ENCODE results near the gene RUBCNL.

Gene RUBCNL

GRCh38 chr13:46341112-46341711, 45.8 kb downstream of the RUBCNL start:
- H3K9ac ChIP-seq (ENCODE audit: low read length): no peak overlapping the region
- peaks cover 85% of the 10 kb centered on the region for H4K20me1 ChIP-seq (ENCODE audit: insufficient read depth, low read length)
- H3K4me1 ChIP-seq (ENCODE audit: low read length): peaks cover 81% of the 10 kb centered on the region
- H3K4me2 ChIP-seq (ENCODE audit: low read length): peak overlapping the region; percentile 34
- TF ChIP-seq EZH2phosphoT487 (IDR thresholded peaks at IDR 0.05; ENCODE audit: low read depth) (no peak), CTCF (IDR thresholded peaks at IDR 0.05; ENCODE audit: low read depth, low read length) (no peak)
- peak overlapping the region; percentile 78 for H3K27ac ChIP-seq (ENCODE audit: low read length)
- peaks cover 62% of the 10 kb centered on the region for H3K79me2 ChIP-seq (ENCODE audit: low read length)
- peaks cover 91% of the 10 kb centered on the region for H3K36me3 ChIP-seq (replicated peaks; ENCODE audit: low read depth, low read length)
- no peak overlapping the region for H3K4me3 ChIP-seq (ENCODE audit: low read length)
- H3K27me3 ChIP-seq (ENCODE audit: low read depth, low read length): no peaks in the 10 kb centered on the region
- H2AFZ ChIP-seq (ENCODE audit: low read depth, low read length): no peak overlapping the region
- H3K9me3 ChIP-seq (ENCODE audit: insufficient read depth, low read length): peaks cover 4% of the 10 kb centered on the region; the same call in 1 of the 2 replicates

- H3K9ac ChIP-seq (ENCODE audit: low read length): no peak overlapping the region
These were observed 46.4 kb downstream of the RUBCNL start for GRCh38 chr13:46340631-46341111.

GRCh38 chr13:46340011-46340410, 47.0 kb downstream of the RUBCNL start:
- Histone ChIP-seq H3K4me1 (ENCODE audit: low read length) (peaks cover 81% of the 10 kb centered on the region), H3K27me3 (ENCODE audit: low read depth, low read length) (no peaks in the 10 kb centered on the region), H4K20me1 (ENCODE audit: insufficient read depth, low read length) (peaks cover 73% of the 10 kb centered on the region), H3K4me2 (ENCODE audit: low read length) (peak overlapping the region; percentile 34), H3K36me3 (replicated peaks; ENCODE audit: low read depth, low read length) (peaks cover 85% of the 10 kb centered on the region), H2AFZ (ENCODE audit: low read depth, low read length) (no peak overlapping the region), H3K9ac (ENCODE audit: low read length) (no peak overlapping the region), H3K79me2 (ENCODE audit: low read length) (peaks cover 51% of the 10 kb centered on the region), H3K27ac (ENCODE audit: low read length) (peak overlapping the region; percentile 78), H3K4me3 (ENCODE audit: low read length) (no peak overlapping the region), H3K9me3 (ENCODE audit: insufficient read depth, low read length) (peaks cover 4% of the 10 kb centered on the region; the same call in 1 of the 2 replicates)
- TF ChIP-seq EZH2phosphoT487 (IDR thresholded peaks at IDR 0.05; ENCODE audit: low read depth) (no peak), CTCF (IDR thresholded peaks at IDR 0.05; ENCODE audit: low read depth, low read length) (no peak)

More at GRCh38 chr13:46340631-46341111, 46.4 kb downstream of the RUBCNL start:
- Histone ChIP-seq H3K79me2 (ENCODE audit: low read length) (peaks cover 57% of the 10 kb centered on the region), H3K4me3 (ENCODE audit: low read length) (no peak overlapping the region), H3K27ac (ENCODE audit: low read length) (peak overlapping the region; percentile 78), H3K4me2 (ENCODE audit: low read length) (peak overlapping the region; percentile 34), H2AFZ (ENCODE audit: low read depth, low read length) (no peak overlapping the region), H4K20me1 (ENCODE audit: insufficient read depth, low read length) (peaks cover 79% of the 10 kb centered on the region), H3K4me1 (ENCODE audit: low read length) (peaks cover 79% of the 10 kb centered on the region), H3K27me3 (ENCODE audit: low read depth, low read length) (no peaks in the 10 kb centered on the region), H3K9me3 (ENCODE audit: insufficient read depth, low read length) (peaks cover 4% of the 10 kb centered on the region; the same call in 1 of the 2 replicates), H3K36me3 (replicated peaks; ENCODE audit: low read depth, low read length) (peaks cover 90% of the 10 kb centered on the region)
- TF ChIP-seq EZH2phosphoT487 (IDR thresholded peaks at IDR 0.05; ENCODE audit: low read depth): no peak
- TF ChIP-seq CTCF (IDR thresholded peaks at IDR 0.05; ENCODE audit: low read depth, low read length): no peak

- H3K36me3 ChIP-seq (replicated peaks; ENCODE audit: low read depth, low read length): peaks cover 77% of the 10 kb centered on the region
- no peak overlapping the region for H3K4me3 ChIP-seq (ENCODE audit: low read length)
- H3K27me3 ChIP-seq (ENCODE audit: low read depth, low read length): no peaks in the 10 kb centered on the region
- H3K9me3 ChIP-seq (ENCODE audit: insufficient read depth, low read length): peaks cover 4% of the 10 kb centered on the region; the same call in 1 of the 2 replicates
- H3K4me2 ChIP-seq (ENCODE audit: low read length): peak overlapping the region; percentile 34
- H2AFZ ChIP-seq (ENCODE audit: low read depth, low read length): no peak overlapping the region
- peak overlapping the region; percentile 8; the same call in 1 of the 2 replicates for H3K9ac ChIP-seq (ENCODE audit: low read length)
- TF ChIP-seq CTCF (IDR thresholded peaks at IDR 0.05; ENCODE audit: low read depth, low read length): no peak
- no peak for TF ChIP-seq EZH2phosphoT487 (IDR thresholded peaks at IDR 0.05; ENCODE audit: low read depth)
- peaks cover 81% of the 10 kb centered on the region for H3K4me1 ChIP-seq (ENCODE audit: low read length)
- H3K27ac ChIP-seq (ENCODE audit: low read length): peak overlapping the region; percentile 78
- H4K20me1 ChIP-seq (ENCODE audit: insufficient read depth, low read length): peaks cover 64% of the 10 kb centered on the region
- peaks cover 43% of the 10 kb centered on the region for H3K79me2 ChIP-seq (ENCODE audit: low read length)
These were observed 47.9 kb downstream of the RUBCNL start for GRCh38 chr13:46339035-46339666.
